BE2C (cell line): Measurements from ENCODE around the gene HHAT.
"Not testable (repeated sequence)": the region's sequence is repeated elsewhere in the genome, so short reads cannot be mapped to it uniquely, and the experiment has no call there.

ENCODE experiments used
- DNase-seq: peaks from one replicate; pipeline ENCODE4 v3.0.0-alpha.2; 2020
- H3K27me3 ChIP-seq: fragments of 250-450 bp; sonication (Bioruptor Pico); 2 replicates; pipeline ENCODE4 v1.5.1; 2020; ENCODE audit warnings: mild to moderate bottlenecking
- H3K36me3 ChIP-seq: fragments of 250-450 bp; sonication (Bioruptor Pico); 2 replicates; pipeline ENCODE4 v1.5.1; 2020; ENCODE audit warnings: mild to moderate bottlenecking
- H3K4me1 ChIP-seq: fragments of 250-450 bp; sonication (Bioruptor Pico); 2 replicates; pipeline ENCODE4 v1.5.1; 2020
- H3K4me3 ChIP-seq: 2 replicates; pipeline ENCODE4 v1.5.1; 2011; ENCODE audit warnings: low read depth, low read length
- H3K9me3 ChIP-seq: fragments of 250-450 bp; sonication (Bioruptor Pico); 2 replicates; pipeline ENCODE4 v1.5.1; 2020
- TF ChIP-seq, protein P1 (sequence below): IDR thresholded peaks from 2 replicates; pipeline ENCODE4 v1.5.1; 2012; ENCODE audit warnings: mild to moderate bottlenecking, low read depth, low read length

HHAT gene

DNA sequence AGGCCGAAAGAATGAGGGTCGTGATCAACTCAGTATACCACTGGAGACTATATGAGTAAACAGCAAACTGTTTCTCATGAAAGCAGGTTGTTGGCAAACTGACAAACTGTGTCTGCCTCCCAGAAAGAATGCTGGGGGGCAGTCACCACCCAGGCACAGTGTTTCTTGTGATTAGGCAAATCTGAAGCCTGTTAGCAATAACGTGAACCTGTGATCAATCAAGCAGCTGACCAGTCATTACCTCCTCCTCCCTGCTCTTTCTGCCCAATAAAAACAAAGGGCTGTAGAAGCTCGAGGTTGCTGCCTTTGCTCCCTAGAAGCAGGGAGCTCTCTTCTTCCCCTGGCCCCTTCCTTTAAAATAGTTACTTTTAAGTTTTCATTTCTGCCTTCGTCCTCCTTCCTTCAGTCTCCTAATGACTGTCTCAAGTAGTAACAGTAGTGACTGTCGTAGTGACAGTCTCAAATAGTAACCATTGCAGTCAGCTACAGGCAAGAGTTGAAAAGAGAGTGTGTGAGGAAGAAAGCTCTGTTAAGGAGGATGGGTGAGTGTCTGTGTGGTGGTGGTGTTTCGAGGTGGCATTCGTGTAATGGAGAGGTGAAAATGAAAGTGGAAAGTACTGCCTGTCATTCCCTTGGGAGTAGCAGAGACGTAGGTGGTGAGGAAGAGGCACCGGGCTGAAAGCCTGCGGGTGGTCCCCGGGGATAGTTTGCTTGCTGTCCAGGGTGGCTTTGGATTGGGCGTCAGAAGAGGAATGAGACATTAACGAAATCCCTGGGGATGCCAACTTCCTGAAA lies 14.5 kb downstream of the HHAT start:
- H3K4me1 ChIP-seq, result peaks cover 12% of the 10 kb centered on the region
- TF ChIP-seq, protein P1, sequence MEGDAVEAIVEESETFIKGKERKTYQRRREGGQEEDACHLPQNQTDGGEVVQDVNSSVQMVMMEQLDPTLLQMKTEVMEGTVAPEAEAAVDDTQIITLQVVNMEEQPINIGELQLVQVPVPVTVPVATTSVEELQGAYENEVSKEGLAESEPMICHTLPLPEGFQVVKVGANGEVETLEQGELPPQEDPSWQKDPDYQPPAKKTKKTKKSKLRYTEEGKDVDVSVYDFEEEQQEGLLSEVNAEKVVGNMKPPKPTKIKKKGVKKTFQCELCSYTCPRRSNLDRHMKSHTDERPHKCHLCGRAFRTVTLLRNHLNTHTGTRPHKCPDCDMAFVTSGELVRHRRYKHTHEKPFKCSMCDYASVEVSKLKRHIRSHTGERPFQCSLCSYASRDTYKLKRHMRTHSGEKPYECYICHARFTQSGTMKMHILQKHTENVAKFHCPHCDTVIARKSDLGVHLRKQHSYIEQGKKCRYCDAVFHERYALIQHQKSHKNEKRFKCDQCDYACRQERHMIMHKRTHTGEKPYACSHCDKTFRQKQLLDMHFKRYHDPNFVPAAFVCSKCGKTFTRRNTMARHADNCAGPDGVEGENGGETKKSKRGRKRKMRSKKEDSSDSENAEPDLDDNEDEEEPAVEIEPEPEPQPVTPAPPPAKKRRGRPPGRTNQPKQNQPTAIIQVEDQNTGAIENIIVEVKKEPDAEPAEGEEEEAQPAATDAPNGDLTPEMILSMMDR, result no peak
- H3K36me3 ChIP-seq, result no peaks in the 10 kb centered on the region
- H3K4me3 ChIP-seq, result peak overlapping the region; percentile 64
- no peaks in the 10 kb centered on the region for H3K9me3 ChIP-seq
- DNase-seq, result peak; percentile 55
- no peaks in the 10 kb centered on the region for H3K27me3 ChIP-seq

DNA sequence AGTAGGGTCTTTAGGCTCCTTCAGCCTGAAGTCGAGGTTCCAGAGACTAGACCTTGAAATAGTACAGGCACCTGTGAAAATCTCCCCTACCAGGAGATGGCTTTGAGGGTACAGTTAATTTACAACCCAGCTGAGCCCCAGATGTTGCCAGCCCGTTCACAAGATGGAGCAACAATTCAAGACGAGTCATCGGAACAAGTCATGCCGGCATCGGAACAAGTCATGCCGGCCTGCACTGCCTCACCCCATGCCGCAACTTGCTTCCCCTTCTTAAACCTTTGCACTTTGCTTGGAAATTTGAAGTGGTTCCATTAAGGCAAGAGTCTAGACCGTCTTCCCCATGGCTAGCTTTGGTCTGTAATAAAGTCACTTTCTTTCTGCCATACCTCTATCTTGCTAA lies 16.0 kb downstream of the HHAT start:
- DNase-seq, result no peak
- H3K4me3 ChIP-seq, result no peak overlapping the region
- H3K36me3 ChIP-seq, result no peaks in the 10 kb centered on the region
- H3K27me3 ChIP-seq, result no peaks in the 10 kb centered on the region
- peaks cover 12% of the 10 kb centered on the region for H3K4me1 ChIP-seq
- no peaks in the 10 kb centered on the region for H3K9me3 ChIP-seq
- TF ChIP-seq, protein P1, result no peak

DNA sequence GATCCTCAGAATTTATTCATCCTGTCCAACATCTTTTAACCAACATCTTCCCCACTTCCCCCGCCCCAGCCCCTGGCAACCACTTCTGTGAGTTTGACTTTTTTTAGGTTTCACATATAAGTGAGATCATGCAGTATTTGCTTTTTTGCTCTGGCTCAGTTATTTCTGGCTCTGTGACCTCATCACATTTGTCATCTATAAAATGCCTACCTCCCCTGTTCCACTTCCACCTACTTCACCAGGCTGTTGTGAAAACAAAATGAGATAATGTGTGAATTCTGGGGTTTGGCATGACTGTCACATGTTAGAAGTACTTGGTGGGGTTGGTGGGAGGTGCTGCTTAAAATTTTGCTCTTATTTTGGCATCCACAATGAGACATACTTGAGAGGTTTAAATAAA lies 18.4 kb downstream of the HHAT start:
- no peaks in the 10 kb centered on the region for H3K36me3 ChIP-seq
- H3K9me3 ChIP-seq, result no peaks in the 10 kb centered on the region
- H3K4me1 ChIP-seq, result peaks cover 9% of the 10 kb centered on the region
- no peak for DNase-seq
- no peaks in the 10 kb centered on the region for H3K27me3 ChIP-seq
- TF ChIP-seq, protein P1, result no peak
- H3K4me3 ChIP-seq, result no peak overlapping the region

DNA sequence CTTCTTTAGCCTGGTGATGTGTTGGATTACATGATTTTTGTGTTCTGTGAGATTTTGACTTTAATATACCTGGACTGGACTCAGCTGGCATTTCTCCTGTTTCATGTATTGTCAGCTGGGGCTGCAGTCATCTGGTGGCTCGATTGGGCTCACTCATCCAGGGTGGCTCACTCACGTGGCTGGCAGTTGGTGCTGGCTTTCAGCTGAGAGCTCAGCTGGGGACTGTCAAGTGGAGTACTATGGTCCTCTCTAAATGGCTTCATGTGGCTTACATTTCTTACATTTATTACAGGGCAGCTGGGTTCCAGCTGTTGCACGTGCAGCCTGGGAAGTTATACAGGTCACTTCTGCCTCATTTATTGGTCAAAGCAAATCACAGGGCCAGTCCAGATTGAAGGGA lies 22.8 kb downstream of the HHAT start:
- TF ChIP-seq, protein P1, result no peak
- no peaks in the 10 kb centered on the region for H3K4me1 ChIP-seq
- H3K36me3 ChIP-seq, result no peaks in the 10 kb centered on the region
- no peaks in the 10 kb centered on the region for H3K9me3 ChIP-seq
- no peak for DNase-seq
- H3K27me3 ChIP-seq, result no peaks in the 10 kb centered on the region
- no peak overlapping the region for H3K4me3 ChIP-seq

DNA sequence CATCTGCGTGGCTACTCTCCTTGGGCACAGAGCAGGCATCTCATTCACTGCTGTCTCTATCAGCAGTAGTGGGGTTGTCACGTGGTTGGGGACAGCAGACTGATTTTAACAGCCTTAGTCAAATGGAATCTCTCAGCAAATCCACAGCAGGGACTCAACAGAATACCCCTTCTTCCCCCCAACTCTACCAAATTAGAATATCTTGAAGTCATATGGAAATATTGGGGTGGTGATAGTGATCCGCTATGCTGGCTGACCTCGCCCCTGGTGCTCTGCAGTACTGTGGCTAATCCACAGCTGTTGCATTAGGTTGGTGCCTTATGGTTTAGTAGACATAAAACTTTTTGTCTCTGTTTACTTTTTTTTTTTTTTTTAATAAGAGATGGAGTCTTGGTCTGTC lies 23.9 kb downstream of the HHAT start:
- Histone ChIP-seq H3K36me3 (no peaks in the 10 kb centered on the region), H3K4me3 (no peak overlapping the region), H3K27me3 (no peaks in the 10 kb centered on the region), H3K9me3 (no peaks in the 10 kb centered on the region), H3K4me1 (no peaks in the 10 kb centered on the region)
- TF ChIP-seq, protein P1, result no peak
- no peak for DNase-seq

DNA sequence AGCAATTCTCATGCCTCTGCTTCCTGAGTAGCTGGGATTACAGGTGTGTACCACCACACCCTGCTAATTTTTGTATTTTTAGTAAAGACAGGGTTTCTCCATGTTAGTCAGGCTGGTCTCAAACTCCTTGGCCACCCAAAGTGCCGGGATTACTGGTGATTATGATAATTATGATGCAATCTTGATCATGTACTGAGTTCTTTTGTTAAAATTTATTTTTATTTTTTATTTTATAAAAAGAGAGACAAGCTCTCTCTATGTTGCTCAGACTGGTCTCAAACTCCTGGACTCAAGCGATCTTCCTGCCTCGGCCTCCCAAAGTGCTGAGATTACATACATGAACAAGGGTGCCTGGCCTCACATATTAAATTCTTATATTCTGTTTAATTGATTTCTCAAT lies 25.6 kb downstream of the HHAT start:
- H3K4me1 ChIP-seq, H3K36me3 ChIP-seq, H3K9me3 ChIP-seq, H3K27me3 ChIP-seq, DNase-seq, H3K4me3 ChIP-seq: not testable (repeated sequence)
